Stimulated activated CD4-positive, alpha-beta T cell treated with anti-CD3 and anti-CD28 coated beads, Interleukin-4, amount 100 ng/mL, for 48 hours (primary cell): ENCODE measurements around the gene WNT5B.

Experiments used
- DNase-seq, 2 donors: peaks; one replicate each; pipeline ENCODE4 v3.0.0-alpha.2; 2020; ENCODE audit warnings: low read depth in 2 of 2

The WNT5B gene

DNA sequence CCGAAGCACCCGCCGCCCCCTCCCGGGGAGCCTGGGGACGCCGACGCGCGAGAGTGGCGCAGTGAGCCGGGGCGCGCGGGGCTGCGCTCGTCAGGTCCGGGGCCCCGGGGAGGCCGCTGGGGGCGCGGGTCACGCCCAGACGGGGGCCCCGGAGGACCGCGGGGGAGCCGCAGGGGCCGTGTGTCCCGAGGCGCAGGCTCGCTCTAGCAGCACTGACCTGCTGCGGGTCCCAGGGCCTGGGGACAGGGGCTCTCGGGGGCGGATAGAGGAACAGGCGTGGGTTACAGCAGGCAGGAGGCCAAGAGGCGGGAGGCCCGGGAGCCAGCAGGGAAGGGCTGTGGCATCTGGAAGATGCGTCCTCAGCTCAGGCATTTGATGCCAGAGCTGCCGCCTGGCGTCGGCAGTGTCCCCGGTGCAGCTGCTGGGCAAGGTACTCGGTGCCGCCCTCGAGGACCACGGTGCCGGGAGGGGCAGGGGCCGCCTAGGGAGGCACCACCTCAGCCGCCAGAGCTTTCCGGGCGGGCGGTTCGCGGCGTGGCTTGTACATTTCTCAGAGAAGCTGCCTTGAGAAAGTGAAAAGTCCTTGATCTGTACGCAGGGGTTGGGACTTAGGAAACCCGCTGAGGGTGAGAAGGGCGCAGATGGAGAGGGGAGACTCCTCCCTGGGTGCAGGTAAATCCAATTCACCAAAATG, 1.2 kb downstream of the WNT5B start:
- no peak for DNase-seq

- DNase-seq: no peak
Measured at GRCh38 chr12:1630827-1631591, 2.0 kb downstream of the WNT5B start.

GRCh38 chr12:1632702-1633101, 3.7 kb downstream of the WNT5B start:
- no peak for DNase-seq

DNA sequence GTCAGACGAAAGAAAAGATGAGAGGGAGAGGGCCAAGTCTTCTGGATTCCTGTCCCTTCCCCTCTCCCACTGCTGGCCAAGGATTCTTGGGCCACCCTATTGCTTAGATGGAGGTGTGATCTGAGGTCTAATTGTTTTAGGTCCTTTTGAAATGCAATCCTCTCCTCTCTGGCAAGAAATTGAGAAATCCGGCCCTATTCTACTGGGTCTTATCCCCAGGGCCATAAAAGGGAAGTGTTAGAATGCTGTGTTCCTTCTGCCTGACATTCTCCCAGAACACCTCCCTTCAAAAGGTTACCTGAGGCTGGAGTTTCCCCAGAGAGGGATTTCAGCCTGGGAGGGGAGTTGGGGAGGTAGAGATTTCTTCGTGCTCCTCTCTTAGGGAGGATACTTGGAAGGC, 4.4 kb downstream of the WNT5B start:
- DNase-seq: no peak

GRCh38 chr12:1634149-1634548, 5.1 kb downstream of the WNT5B start:
- no peak for DNase-seq

GRCh38 chr12:1634590-1635191, 5.7 kb downstream of the WNT5B start:
- DNase-seq: peak; percentile 57

DNA sequence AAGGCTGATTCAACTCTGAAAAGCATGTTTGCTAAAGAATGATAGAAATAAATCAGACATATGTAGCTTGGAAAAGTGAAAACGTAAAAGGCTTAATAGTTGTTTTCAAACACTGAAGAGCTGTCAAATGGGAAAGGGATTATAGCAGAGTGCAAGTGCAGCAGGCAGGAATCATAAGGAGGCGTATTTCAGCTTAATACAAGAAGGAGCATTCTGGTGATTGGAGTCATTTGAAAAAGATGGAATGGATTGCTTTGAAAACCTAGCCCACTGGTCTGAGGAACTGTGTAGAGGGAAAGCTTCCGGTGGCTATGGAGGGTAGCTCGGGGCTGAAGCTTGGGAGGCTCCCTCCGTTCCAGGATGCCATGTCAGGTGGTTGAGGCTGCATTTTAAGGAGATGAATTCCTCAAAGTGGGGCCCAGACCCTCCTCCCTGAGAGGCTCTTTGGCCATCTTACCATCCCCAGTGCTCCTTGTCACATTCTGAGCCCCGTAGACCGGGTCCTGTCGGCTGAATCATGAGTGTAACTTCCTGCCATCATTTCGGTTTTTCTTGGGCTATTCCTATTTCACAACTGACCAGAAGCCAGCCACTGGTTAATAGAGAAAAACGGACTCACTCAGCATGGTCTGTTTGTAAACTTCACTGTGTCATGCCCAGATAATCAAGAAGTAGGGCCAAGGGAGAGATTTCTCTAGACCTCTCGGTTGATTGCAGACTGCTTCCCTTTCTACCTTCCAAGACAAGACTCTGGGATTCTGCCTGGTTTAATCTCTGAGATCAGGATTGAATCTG, 6.5 kb downstream of the WNT5B start:
- no peak for DNase-seq

- no peak for DNase-seq
Measured at GRCh38 chr12:1638203-1638602, 9.2 kb downstream of the WNT5B start.

DNA sequence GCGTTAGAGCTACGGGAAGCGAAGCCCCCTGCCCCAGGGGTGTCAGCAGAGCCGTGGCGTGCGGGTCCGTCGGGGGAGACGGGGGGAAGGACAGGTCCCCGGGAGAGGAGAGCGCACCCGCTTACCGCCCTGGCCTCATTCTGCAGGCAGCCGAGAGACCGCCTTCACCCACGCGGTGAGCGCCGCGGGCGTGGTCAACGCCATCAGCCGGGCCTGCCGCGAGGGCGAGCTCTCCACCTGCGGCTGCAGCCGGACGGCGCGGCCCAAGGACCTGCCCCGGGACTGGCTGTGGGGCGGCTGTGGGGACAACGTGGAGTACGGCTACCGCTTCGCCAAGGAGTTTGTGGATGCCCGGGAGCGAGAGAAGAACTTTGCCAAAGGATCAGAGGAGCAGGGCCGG, 10.5 kb downstream of the WNT5B start:
- DNase-seq: no peak

DNA sequence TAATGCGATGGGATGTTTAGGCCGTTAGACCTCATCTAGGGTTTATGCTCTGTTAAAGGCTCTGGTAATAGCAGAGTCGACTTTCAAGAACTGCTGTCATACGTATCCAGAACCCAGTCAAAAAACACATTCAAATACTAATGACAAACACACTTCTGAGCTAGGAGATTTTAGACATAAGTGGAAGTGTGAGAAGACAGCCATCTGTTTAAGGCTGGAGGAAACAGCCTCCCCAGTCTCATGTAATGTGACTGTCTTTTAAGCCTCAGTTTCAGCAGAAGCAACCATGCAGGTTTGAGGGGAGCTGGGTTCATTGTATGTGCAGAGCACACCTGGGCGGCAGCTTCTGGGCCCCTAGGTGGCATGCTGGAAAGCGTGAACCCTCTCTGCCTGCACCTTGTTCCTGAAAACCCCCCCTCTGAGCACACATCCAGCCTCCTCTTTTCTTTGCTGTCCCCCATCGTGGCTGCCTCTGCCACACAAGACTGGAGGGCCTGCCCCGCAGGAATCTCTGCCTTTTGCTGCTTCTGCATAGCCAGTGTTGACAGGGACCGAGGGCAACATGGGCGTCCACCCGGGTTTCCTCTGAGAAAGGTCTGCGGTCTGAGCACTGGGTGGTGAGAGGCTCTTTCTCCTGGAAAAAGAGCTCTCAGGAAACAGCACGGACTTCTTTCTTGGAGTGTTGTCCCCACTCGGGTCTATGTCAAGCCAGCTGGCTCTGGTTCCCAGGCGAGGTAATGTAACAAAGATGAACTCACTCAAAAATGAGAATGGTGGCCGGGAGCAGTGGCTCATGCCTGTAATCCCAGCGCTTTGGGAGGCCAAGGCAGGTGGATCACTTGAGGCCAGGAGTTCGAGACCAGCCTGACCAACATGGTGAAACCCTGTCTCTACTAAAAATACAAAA, 11.6 kb downstream of the WNT5B start:
- no peak for DNase-seq

DNA sequence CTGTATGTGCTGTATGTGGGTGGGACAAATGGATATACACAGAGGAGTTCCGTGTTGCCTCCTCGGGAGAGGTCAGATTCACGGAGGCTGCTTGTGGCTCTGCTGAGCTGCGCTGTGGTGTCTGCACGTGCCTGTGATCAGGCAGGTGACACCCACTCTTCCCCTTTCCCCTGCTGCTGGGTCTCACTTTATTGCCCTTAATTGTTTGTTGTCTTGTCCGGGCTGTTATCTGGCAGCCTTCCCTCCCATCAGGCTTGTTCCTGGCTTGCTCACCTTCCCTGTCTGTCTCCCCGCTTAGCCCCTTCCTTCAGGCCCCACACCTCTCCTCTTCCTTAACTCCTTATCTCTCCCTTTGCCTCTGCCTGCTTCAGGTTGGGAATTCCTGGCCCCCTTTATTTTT, 13.5 kb downstream of the WNT5B start:
- DNase-seq: no peak

DNA sequence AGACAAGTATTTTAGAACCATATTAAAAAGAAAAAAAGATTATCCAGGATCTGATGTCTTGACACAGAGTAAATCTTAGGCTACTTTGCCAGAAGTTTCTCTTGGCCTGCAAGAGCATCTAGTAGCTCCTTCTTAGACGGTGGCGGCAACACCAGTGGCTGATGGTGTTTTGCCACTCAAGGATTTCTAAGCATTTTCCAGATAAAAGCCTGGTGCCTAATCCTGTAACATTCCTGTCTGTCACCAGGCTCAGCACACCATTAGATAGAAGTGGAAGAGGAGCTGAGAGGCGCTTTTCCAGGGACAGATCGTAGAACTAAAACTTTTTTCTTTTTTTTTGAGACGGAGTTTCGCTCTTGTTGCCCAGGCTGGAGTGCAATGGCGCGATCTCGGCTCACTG, 14.0 kb downstream of the WNT5B start:
- DNase-seq: no peak

- no peak for DNase-seq
Measured at GRCh38 chr12:1643905-1644533, 15.0 kb downstream of the WNT5B start.

- DNase-seq: no peak
Measured at GRCh38 chr12:1644534-1645438, 15.8 kb downstream of the WNT5B start.

- DNase-seq: no peak
Measured at GRCh38 chr12:1645819-1646218, 16.8 kb downstream of the WNT5B start.

GRCh38 chr12:1646569-1647284, 17.7 kb downstream of the WNT5B start:
- no peak for DNase-seq

- no peak for DNase-seq
Measured at GRCh38 chr12:1647285-1647669, 18.2 kb downstream of the WNT5B start.

GRCh38 chr12:1650260-1650977, 21.4 kb downstream of the WNT5B start:
- no peak for DNase-seq
